Motor neuron (in vitro differentiated cells): Measurements from ENCODE around the gene TUT4. TPM values are rescaled to one million over a fixed set of nuclear protein-coding genes. Genes with fewer than 3 reads are reported as not detected.

Source experiments
- ATAC-seq, 8 experiments: fragments of 200-7000 bp; cut with Tn5 transposase; replicated peaks in 6 of 8; 2 replicates each; pipeline ENCODE4 v1.8.0; 2021; ENCODE audit warnings: mild to moderate bottlenecking in 8 of 8, moderate library complexity in 8 of 8
- H3K27ac ChIP-seq, 2 donors: fragments of 250-450 bp; sonication (Bioruptor Pico); 2 replicates each; pipeline ENCODE4 v1.9.0; 2021; ENCODE audit warnings: antibody characterized with exemption in 2 of 2, mild to moderate bottlenecking in 2 of 2, moderate library complexity in 1 of 2
- H3K4me1 ChIP-seq, 2 donors: fragments of 250-450 bp; sonication (Bioruptor Pico); replicated peaks in 1 of 2; 2 replicates each; pipeline ENCODE4 v1.6.1; 2021; ENCODE audit warnings: antibody characterized with exemption in 2 of 2, mild to moderate bottlenecking in 2 of 2, moderate library complexity in 1 of 2
- H3K4me3 ChIP-seq, 5 donors: fragments of 250-450 bp; sonication (Bioruptor Pico); 2 replicates each; pipeline ENCODE4 v1.9.0; 2021; ENCODE audit warnings: antibody characterized with exemption in 5 of 5, mild to moderate bottlenecking in 5 of 5, moderate library complexity in 4 of 5
- WGBS, 10 experiments: fragments of 450-650 bp; shearing (Covaris generic); methylation state at CpG; one replicate each; pipeline ENCODE4 v1.0.0; 2022; 5-methylcytosine and 5-hydroxymethylcytosine counted together
- in situ Hi-C, 9 experiments: fragments of 400-800 bp; cut with MboI; loops; one replicate each; pipeline ENCODE4 v1.15.0; 2021; ENCODE audit warnings: low sequenced_read_pairs in 9 of 9, low pct_unique_long_range_greater_than_20kb in 2 of 9; ENCODE audit not compliant: unreplicated experiment in 9 of 9
- total RNA-seq, 8 experiments: library from RNA; unstranded; fragments of 300-600 nt; gene quantifications; 2 replicates each; pipeline versions ENCODE4 v1.2.3 to v1.2.4, GENCODE V29; 2022

The TUT4 gene
- total RNA-seq, 8 experiments from 2014 or later, result 36.0 to 143 (median 94.1) TPM

DNA sequence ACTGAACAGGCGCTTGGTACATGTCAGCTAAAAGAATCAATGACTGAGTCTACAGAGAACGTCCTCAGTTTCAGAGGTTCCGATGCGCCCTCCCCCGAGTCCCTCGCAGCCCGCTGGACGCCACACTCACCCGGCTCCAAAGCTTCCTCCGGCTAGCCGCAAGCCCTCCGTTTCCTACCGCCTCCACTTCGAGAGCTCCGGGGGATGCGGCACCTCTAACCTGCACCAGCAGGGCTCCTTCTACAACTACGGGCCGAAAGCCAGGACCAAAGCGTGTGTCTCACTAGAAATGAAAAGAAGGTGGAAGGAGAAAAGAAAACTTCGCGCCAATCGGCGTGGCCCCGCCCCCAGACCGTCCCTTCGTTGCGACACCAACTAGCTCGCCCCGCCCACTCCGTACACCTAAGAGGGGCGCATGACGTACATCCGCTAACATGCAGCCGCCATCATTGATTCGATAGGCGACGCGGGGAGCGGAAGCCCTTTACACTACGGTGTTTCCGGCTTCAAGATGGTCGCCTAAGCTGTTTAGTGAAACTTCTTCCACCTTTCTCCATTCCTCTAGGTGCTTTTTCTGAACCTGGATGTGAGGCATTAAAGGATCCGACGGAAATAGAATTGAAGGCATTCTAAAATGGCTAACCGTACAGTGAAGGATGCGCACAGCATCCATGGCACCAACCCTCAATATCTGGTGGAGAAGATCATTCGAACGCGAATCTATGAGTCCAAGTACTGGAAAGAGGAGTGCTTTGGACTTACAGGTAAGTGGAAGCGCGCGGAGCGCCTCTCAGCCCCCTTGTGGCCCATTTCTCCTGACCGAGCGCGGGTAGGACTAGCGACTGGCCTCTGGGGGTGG, 148.5 kb downstream of the TUT4 start, which contains the start of the genes ORC1 and PRPF38A:
Gene ORC1 (minus strand): TSS at position 308 of the 859 bp plus-strand sequence. CDS start 2,200 bp downstream, outside the sequence.
Gene PRPF38A (plus strand): TSS at position 487 of the 859 bp plus-strand sequence. CDS start 148 bp downstream, at position 635.
- Histone ChIP-seq H3K4me3 (peak within 1 kb of the TSS; percentile 70 to 95 (median 91)), H3K27ac (peak within 1 kb of the TSS; percentile 82 to 96), H3K4me1 (peaks cover 6 to 13% of the 10 kb centered on the region in 2 donors)
- WGBS, 10 experiments, result 0 to 1% (median 1%) methylated on average over 4 to 51 of the region's 57 CpGs; no CpG with 5 or more reads in 1 of the 10 experiments
- ATAC-seq, result peak; percentile 92 to 98 (median 96)
- in situ Hi-C loops, result no loop called here

DNA sequence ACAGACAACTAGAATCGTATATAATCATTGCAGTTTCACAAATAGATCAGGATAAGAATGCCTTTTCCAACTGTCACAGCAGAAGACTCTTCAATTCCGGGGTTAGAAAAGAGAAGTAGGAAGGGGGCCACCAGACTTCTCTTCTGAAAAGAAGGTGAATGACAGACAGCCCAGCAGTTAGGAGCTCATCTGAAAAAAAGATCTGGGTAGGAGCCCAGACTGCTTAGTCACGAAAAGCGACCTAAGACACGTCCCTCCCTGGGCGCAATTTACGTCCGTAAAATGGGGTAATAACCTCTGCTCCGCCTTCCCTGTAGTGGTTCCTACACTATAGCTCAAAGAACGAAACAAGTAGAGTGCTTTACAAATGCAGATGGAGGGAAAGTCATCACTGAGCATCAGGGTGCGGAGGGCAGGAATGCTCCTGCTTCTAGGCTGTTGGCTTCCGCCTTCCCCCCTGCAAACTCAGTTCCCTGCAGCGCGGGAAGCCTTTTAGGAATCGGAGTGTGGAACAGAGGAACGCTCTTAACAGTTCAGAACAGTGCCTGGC, 149.3 kb downstream of the TUT4 start:
- in situ Hi-C loops, result no loop called here
- H3K4me1 ChIP-seq, result peaks cover 6 to 13% of the 10 kb centered on the region in 2 donors
- ATAC-seq, result peak in 7 of 8 experiments; percentile 29 to 45 (median 36)
- H3K27ac ChIP-seq, result peak overlapping the region in 1 of 2 donors; percentile 5
- peak overlapping the region; percentile 70 to 95 (median 91) for H3K4me3 ChIP-seq
- 0 to 20% (median 0%) methylated on average over 2 to 16 of the region's 16 CpGs for WGBS, 10 experiments

DNA sequence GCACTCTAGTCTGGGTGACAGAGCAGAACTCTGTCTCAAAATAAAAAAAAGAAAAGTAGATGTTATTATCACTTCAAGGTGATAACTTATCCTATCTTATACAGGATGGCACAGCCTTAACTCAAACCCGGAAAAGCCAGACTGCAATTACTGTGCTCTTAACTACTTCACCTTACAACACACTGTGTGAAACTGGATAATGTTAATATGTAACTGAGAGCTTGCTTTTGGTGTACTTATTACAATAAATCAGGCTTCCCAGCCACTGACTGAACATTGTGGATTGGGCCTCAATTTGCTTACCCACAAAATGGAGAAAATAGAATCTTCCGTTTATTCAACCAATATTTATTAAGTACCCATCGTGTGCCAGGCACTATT, 150.0 kb downstream of the TUT4 start:
- in situ Hi-C loops, result no loop called here
- H3K4me3 ChIP-seq, result no peak overlapping the region
- ATAC-seq, result no peak
- H3K4me1 ChIP-seq, result peaks cover 6 to 13% of the 10 kb centered on the region in 2 donors
- no peak overlapping the region for H3K27ac ChIP-seq
- 17 to 68% (median 50%) methylated on average over 1 to 3 of the region's 3 CpGs; no CpG with 5 or more reads in 1 of the 10 experiments for WGBS, 10 experiments

DNA sequence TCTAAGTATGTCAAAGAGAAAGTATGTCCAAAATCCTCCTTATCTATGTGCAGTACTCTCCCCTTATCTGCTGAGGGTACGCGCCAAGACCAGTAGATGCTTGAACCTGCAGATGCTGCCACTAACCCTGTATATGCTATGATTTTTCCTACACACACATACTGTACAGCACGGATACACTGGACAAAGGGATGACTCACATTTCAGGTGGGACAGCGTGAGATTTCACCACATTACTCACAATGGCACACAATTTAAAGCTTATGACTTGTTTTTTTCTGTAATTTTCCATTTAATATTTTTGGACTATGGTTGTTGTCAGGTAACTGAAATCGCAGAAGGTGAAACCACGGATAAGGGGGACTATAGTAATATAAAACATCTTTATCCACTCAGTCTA, 152.8 kb downstream of the TUT4 start:
- WGBS, 10 experiments, result 91 to 100% (median 95%) methylated on average over 4 to 6 of the region's 6 CpGs; no CpG with 5 or more reads in 2 of the 10 experiments
- no peak for ATAC-seq
- in situ Hi-C loops, result no loop called here
- Histone ChIP-seq H3K4me3 (no peak overlapping the region), H3K4me1 (peaks cover 3 to 6% of the 10 kb centered on the region in 2 donors), H3K27ac (no peak overlapping the region)

DNA sequence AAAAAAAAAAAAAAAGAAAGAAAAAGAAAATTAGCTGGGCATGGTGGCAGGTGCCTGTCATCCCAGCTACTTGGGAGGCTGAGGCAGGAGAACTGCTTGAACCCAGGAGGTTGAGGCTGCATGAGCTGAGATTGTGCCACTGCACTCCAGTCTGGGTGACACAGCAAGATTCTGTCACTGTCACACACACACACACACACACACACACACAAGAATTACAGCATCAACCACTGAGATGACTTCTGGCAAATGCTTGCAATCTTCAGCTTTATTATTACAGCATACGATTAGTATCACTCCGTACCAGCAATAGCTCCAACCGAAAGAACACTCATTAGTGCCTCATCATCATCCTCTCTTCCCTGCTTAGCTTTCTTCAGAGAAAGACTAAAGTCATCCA, 153.3 kb downstream of the TUT4 start:
- in situ Hi-C loops, result no loop called here
- H3K27ac ChIP-seq, result no peak overlapping the region
- ATAC-seq, result no peak
- H3K4me3 ChIP-seq, result no peak overlapping the region
- H3K4me1 ChIP-seq, result peaks cover 3 to 6% of the 10 kb centered on the region in 2 donors
- 89 to 100% (median 95%) methylated on average over 3 of the region's 3 CpGs; no CpG with 5 or more reads in 3 of the 10 experiments for WGBS, 10 experiments

DNA sequence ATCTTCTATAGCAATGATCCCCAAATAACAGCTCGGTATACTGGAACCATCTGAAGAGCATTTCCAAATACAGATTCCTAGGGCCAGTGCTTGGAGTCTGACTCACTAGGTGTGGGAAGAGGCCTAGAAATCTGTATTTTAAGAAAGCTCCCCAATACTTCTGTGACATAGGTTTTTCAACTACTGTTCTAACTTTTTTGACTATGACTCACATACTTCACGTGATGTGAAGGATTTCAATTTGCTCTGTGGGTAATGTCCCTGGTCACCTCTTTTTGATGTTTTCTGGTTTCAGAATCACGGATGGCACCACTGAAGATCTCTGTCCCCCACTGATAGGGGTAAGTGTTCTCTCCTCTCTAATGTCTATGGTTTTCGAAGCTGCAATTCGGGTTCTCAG, 159.7 kb downstream of the TUT4 start:
- no peak for ATAC-seq
- Histone ChIP-seq H3K4me3 (no peak overlapping the region), H3K4me1 (no peaks in the 10 kb centered on the region), H3K27ac (no peak overlapping the region)
- in situ Hi-C loops, result no loop called here
- 81 to 100% (median 93%) methylated on average over 2 to 5 of the region's 5 CpGs; no CpG with 5 or more reads in 2 of the 10 experiments for WGBS, 10 experiments

DNA sequence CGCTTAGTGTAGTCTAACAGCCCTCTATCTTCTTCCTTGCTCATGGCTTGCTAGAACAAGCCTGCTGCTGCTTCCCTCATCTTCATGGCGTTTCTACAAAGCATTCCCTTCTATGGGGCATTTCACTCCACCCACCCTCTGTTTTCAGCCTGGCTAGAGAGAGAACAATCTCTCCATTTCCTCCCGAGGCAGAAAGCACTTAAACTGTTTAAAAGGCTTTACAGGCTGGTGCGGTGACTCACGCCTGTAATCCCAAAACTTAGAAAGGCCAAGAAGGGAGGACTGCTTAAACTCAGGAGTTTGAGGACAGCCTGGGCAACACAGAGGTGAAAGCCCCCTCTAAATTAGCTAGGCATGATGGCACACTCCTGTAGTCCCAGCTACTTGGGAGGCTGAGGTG, 166.4 kb downstream of the TUT4 start:
- Histone ChIP-seq H3K4me3 (no peak overlapping the region), H3K27ac (no peak overlapping the region), H3K4me1 (no peaks in the 10 kb centered on the region)
- in situ Hi-C loops, result no loop called here
- ATAC-seq, result no peak
- WGBS, 10 experiments, result 78 to 100% (median 100%) methylated on average over 1 to 5 of the region's 5 CpGs; no CpG with 5 or more reads in 1 of the 10 experiments

DNA sequence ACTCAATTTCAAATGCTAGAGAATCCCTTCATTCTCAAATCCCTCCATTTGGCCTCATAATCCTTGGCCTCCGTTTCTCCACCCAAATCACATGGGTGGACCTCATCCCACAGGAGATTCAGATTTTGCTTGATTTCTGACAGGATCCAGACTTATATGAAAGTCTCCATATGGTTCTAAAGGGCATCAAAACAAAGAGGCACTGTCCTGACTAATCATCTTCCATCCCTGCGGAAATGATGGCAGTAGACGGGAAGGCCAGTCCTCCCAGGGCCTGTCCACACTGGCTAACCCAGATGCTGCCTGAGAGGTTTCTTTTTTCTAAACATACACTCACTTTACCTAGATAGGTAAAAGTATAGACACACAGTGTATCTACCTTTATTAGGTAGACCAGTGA, 167.5 kb downstream of the TUT4 start:
- in situ Hi-C loops, result no loop called here
- ATAC-seq, result no peak
- 90 to 100% (median 98%) methylated on average over 1 to 3 of the region's 3 CpGs; no CpG with 5 or more reads in 4 of the 10 experiments for WGBS, 10 experiments

More for the DNA sequence above, 167.5 kb downstream of the TUT4 start:
- no peak overlapping the region for H3K27ac ChIP-seq
- no peak overlapping the region for H3K4me3 ChIP-seq
- H3K4me1 ChIP-seq, result no peaks in the 10 kb centered on the region

Other genes starting within 250 kb of the TUT4 start
- gene CC2D1B, start 186.9 kb downstream of the TUT4 start, total RNA-seq, result 10 to 100 TPM; 13.8 to 25.8 (median 18.6) TPM
- gene ORC1, start 148.7 kb downstream of the TUT4 start, total RNA-seq, result 10 to 100 TPM in 2 of 8 experiments, 1 to 10 TPM in 4, under 1 TPM in 2; 0.64 to 25.6 (median 1.6) TPM
- gene PRPF38A, start 148.5 kb downstream of the TUT4 start, total RNA-seq, result 10 to 100 TPM; 15.1 to 46.9 (median 35.7) TPM
- 10 to 100 TPM in 6 of 8 experiments, 1 to 10 TPM in 2; 6.1 to 48.4 (median 15.2) TPM for gene GPX7, start 49.3 kb upstream of the TUT4 start, total RNA-seq
- 1 to 10 TPM in 3 of 8 experiments, under 1 TPM in 4, not detected in 1; 0.38 to 2.6 (median 0.92) TPM for gene SHISAL2A, start 80.1 kb upstream of the TUT4 start, total RNA-seq
- 10 to 100 TPM; 16.3 to 27.6 (median 20.9) TPM for gene COA7, start 145.3 kb upstream of the TUT4 start, total RNA-seq
- gene ZYG11B, start 173.4 kb upstream of the TUT4 start, total RNA-seq, result 10 to 100 TPM; 15.4 to 43.1 (median 31.3) TPM